GM19438 (cell line): ENCODE measurements around the gene ZBTB7C.

Experiments used
- ATAC-seq: cut with Tn5 transposase; IDR thresholded peaks from one replicate; pipeline ENCODE4 v1.9.1; 2021; ENCODE audit warnings: low read depth; ENCODE audit not compliant: unreplicated experiment

The ZBTB7C gene

DNA sequence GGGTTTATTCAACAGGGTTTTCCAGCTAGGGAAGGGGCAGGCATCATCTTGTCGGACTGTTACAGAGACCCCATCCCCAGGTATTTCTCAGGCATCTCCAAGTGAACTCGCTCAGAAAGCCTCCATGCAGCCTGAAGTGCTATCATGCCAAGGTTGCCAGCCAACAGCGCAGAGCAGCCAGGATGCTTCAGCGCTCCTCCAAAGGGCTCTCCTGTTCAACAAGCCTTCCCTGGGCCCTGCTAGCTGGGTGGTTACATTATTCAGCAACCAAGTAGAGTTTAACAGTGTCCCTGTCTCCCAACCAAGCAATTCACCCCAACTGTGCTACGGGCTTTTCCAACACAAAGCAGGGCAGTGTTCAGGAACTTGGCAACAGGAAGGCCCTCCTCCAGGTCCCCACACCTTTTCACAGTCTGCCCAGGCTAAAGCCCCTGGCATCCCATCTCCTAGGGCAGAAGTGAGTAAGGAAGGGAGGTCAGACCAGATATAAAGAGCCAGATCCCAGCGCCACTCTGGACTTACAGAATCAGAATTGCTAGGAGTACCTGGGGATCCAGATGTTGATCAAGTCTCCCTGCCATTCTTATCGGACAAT, 52.9 kb downstream of the ZBTB7C start:
- ATAC-seq, result no peak

DNA sequence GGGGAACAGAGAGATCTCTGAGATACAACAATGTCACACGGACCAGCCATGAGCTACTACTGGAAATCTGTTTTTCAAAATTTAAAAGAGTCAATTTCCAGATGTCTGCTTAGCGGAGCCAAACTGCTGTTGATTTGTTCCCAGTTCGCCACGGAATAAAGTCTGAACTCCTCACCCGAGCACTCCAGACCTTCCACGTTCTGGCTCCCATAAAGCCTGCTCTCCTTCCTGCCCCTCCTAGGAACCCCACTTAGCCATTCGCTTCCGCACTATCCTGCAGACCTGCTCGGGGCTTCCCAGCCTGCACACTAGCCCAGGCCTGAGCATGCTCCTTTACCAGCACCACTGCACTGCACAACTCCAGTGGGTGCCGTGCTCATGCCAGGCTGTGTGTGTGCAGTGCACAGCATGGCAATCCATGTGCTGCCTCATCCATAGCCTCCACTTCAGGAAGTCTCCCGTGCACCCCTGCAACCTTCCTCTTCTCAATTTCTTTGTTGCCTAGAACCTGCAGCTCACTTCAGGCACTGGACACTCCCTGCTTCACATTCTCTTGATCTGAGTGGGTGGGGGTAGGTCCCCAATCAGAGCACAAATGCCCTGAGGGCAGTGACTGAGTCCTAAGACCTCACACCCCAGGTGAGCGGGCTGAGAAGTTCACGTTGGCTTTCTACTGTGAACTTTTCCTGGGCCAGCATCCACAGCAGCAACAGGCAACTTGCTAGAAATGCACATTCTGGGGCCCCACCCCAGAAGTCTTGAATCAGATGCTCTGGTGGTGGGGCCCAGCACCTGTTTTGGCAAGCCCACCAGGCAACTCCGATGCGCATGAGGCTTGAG, 53.7 kb downstream of the ZBTB7C start:
- ATAC-seq, result no peak

DNA sequence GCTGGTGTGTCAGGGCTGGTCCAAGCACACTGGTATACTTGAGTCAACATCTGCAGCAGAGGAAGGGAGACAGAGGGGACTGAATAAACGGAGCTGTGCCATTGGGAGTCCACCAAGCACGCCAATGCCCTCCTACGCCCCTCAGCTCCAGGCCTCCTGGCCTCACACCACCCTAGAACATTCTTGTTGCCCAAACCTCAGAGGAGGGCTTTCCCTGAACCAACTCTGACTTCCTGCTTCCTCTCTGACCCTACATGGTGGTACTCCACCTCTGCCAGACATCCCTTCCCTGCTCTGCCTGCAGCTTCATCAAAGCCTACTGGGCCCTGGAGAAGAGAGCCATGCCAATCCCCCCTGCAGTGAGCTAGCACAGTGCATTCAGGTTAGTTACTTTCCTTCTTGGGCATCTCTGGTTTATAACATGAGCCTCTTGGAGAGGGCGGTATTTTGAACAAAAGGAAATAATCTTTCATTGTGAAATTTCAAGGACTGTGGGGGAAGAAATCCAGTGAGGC, 54.4 kb downstream of the ZBTB7C start:
- ATAC-seq, result no peak

DNA sequence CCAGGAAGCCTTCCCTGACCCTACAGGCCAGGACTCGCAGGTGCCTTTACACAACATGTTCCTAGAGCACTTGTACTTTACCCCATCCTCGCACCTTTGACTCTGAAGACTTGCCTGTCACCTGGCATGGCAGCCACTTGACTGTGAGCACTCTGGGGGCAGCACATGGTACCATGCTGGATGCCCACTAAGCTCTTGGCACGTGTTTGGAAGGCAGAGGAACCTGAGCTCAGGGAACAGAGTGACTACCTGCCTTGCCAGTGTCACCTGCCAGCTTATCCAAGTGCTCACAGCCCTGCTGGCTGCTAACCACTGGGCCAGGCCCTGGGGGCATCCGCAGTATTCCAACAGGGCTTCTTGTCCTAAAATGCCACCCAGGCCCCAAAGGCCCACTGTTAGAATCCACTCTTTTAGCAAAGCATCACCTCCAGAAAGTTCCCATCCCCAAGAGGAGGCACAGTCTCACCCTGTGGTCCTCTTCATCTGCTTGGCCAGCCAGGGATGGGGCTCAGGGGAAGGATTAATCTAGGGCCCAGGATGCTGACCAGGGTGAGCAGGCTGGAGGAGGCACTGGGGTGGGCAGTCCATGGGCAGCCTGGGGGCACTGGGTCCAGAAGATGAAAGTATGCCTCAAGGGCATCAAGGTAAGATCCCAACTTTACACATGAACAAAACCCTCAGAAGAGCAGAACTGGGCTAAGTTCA, 57.0 kb downstream of the ZBTB7C start:
- ATAC-seq, result no peak

DNA sequence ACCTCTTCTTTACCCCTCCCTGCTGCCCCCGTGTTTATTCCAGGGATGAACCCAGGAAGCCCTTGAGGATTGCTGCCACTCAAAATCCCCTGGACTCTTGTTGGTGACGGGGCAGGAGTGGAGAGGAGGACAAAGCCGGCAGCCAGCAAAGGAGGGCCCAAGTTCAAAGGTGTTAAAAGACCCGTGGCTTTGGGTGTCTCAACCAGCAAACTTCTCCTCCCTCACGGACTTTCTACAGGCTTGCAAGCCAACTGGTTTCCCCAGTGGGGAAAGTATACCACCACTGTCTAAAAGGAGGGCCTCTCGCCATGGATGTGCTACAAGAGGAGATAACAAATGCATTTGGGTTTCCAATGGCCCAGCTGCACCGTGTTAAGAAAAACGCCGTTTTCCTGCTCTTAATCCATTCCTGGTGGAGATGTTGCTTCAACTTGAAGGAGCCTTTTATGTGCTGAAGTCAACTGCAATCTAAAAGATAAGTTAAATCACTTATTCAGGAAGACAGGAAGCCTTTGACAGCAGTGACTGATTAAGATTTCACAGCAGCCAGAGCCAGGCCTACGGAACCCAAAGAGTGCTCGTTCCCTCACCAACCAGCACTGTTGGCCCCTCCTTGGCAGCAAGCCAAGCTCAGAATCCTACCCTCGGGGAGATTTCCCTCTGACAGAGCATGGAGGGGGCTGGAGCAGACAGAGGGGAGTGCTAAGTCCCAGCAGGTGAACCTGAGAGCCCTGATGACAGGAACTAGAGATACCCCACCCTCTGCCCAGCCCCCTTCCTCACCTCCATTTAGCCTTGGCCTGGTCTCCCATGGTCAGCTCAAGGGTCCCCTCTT, 57.8 kb downstream of the ZBTB7C start:
- ATAC-seq, result no peak

DNA sequence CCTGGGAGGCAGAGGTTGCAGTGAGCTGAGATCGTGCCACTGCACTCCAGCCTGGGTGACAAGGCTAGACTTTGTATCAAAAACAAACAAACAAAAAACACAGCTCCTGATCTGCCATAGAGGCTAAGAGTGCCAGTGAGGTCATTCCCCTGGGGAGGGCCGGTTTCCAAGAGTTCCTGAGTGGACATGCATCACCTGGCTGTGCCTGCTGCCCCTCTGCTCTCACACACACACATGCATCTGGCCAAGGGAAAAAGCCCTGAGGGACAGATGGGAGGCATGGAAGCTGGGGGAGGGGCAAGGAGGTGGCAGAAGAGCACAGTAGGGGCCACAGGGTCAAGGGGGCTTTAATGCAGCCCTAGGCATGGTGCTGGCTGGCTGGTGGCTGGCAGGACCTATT, 60.4 kb downstream of the ZBTB7C start:
- ATAC-seq, result no peak

DNA sequence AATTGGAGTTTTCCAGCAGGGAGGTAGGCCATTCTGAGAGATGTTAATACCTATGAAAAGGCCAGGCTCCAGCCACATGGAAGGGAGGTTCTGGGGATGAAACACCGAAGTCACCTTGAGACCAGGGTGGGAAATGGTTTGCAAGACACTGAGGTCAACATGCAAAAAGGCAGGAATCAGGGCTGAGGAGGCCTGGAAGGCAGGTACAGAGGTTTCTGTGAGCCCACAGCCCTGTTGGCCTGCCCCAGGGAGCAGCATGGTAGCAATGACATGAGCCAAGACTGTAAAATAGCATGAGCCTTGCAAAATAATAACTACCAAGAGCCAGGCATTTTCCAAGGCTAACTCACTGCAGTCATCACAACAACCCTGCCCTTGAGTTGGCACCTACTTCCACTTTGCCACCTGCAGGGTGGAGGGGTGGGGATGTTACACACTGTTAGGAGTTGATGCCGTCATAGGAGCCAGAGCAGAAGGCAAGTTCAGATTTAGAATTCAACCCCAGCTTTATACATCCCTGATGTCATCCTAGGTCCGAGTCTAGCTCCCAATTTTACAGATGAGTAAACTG, 61.3 kb downstream of the ZBTB7C start:
- ATAC-seq, result no peak

DNA sequence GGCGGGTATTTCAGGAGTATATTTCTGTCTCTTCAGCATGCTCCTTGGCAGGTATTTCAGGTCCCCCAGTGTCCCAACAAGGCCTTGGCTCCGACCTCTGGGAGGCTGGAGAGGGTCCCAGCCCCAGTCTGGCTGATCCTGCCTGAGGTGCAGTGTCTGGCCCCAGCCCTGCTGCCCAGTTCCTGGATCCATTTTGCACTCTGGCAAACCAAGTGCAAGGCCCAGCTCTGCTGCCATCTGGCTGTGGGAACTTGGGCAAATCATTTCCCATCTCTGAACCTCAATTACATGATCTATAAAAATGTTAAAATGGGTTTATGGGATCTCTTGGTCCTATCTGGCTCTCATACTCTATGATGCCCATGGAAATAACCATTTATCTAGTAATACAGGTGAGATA, 63.6 kb downstream of the ZBTB7C start:
- no peak for ATAC-seq

DNA sequence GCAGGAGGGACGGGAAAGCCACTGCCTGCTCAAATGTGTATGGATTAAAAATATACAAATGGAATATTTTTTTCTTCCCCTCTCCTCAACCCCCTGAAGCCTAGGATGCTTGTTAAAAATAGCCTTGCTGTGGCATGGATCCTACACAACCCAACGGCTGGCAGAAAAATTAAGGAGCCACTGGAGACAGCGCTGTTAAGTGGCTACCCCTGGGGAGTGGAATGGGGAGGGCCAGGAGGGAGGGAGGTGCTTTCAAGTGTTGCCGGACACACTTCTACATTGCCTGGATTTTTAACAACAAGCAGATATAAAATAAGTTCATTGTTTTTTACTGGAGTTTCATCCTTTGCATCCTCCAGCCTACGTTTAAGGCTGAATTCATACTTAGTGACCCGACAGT, 66.6 kb downstream of the ZBTB7C start:
- ATAC-seq, result no peak

DNA sequence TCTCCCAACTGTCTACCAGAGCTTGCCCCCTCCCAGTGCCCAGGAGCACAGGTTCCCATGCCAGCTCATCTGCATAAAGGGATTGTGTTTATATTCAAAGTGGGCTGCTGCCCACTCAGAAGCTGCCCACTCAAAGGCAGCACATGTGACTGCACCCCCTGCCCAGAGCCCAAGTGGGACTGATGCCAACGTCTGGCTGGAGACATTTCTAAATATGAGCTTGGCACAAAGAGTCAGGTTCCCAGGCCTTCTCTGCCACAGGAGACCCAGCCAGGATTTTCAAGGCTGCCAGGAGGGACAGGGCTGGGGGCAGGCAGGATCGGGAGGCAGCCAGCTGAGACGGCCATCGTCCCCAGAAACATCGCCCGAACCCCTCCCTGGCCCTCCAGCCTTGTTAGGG, 67.1 kb downstream of the ZBTB7C start:
- ATAC-seq, result no peak

DNA sequence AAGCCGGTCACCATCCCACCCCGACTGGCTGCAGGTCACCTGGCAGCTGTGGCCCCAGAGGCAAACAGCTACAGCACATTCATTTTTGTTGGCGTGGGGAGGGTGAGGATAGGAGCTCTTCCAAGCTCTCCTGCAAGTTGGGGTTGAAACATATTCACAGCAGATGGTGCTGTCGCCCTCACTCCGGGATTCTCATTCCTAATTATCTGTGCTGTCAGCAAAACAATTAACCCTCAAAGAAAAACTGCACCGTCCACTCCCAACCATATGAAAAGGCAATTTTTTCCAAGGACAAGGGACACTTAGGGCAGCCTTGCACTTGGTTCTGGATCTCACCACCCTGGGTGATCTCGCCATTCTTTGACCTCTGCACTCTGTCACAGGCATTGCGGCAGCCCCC, 68.6 kb downstream of the ZBTB7C start:
- no peak for ATAC-seq

DNA sequence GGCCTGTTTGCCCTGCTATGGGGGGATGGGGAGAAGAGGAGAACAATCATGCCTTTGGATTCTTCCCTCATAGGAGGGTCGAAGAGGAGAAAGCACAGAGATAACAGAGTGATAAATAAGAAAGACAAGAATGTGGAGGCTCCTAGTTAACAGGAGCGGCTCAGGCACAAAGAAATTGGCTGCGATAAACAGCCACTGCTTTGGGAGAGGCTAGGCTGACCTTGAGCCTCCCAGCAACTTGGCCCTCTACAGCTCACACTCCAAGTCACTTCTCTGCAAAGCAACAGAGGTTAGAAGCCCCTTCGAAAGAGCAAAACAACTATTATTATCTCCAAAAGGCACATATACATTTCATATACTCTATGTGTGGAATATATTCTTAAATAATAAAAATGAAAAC, 69.5 kb downstream of the ZBTB7C start:
- ATAC-seq, result no peak

DNA sequence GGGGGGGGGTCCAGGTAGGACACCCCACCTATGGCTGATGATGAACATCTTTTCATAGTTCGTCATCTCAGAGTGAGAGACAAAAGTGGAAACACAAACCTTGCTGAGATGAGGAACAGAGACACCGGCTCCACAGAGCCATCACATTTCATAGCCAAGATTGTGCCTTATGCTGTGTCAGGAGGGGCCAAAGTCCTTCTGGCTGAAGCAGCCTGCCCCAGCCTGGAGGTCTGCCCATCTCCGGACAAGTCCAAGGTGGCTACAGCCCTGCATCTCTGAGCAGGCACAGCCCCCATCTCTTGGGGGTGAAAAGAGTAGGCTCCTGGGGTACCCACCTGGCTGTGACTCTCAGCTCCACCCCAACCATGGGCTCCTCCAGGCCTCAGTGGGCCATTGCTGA, 70.3 kb downstream of the ZBTB7C start:
- ATAC-seq, result no peak

DNA sequence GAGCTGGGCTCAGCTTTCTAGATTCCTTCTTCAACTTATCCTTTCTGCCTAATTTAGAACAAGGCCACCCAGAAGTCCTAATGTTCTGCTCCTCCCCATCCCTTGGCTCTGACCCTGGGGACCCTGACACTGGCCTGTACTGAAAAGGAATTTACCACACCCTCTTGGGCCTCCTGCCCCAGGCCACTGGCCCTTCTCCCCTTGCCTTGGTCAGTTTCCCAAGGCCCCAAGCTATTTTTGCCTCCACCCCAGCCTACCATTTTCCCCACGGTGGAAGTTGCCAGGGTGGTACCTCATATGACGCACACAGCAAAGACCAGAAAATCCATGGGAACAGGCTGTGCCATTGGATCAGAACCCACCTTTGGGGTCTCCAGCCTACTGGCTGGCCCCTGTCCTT, 72.1 kb downstream of the ZBTB7C start:
- no peak for ATAC-seq

DNA sequence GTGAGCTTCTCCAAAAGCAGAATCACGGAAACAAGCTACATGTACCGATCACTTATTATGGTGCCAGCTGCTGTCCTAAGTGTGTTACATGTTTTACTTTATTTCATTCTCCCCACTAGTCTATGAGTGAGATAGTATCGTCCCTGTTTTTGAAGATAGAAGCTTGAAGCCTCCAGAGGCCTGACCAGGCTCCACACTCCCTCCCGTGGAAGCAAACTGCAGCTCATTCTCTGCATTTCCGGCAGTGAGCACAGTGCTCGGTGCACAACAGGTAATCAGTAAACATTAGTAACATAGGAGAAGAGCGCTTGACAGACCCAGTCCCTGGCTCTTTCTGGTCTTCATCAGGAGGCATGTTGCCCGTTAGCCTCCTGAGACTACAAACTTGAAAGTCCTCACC, 72.9 kb downstream of the ZBTB7C start:
- ATAC-seq, result no peak

DNA sequence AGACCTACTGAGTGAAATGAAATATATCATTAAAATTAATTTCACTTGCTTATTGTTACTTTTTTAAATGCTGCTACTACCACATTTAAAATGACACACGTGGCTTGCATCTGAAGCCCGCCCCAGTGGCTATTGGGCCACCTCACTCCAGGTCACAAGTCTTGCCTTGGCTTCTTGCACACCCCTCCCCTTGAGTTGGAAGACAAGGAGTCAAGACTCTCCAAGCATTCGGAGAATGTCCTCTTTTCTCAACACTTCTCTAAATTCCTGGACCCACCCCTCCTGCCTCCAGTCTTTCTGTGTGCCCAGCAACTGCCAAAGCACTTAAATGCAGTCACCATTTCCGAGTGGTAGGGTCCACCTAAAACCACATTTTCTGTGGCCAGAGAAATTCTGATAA, 73.4 kb downstream of the ZBTB7C start:
- no peak for ATAC-seq

DNA sequence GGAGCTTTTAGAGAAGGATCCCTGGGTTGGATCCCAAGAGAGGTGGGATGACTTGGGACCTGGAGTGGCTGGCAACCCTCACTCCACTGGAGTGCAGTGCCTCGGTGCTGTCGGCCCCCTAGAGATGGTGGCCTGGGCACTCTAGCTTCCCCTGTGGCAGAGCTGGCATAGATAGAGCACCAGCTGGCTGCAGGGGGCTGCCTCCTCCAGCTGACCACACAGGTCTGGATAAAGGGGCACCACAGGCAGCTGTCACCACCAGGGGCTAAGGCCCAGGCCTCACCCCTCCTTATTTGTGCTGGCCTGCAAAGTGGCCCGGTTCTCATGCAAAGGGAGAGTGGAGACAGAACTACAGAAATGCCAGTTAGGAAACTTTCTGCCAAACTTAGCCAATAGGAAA, 74.3 kb downstream of the ZBTB7C start:
- no peak for ATAC-seq

DNA sequence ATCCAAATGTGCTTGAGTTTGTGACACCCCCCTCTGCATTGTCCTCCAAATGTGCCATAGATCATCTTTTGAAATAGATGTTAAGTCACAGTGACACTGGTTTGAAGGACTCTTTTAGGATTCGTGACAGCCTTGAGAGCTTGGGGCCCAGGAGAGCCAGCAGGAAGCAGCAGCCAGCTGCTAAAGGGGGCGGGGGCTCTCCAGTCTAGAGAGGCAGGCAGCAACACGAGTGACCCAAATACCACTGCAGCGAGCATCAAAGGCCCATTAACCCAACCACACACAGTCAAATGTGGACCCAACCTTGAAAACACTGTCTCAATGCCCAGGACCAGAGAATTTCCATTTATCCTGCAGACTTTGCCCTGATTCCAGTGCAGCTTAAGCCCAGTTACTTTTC, 75.6 kb downstream of the ZBTB7C start:
- no peak for ATAC-seq

DNA sequence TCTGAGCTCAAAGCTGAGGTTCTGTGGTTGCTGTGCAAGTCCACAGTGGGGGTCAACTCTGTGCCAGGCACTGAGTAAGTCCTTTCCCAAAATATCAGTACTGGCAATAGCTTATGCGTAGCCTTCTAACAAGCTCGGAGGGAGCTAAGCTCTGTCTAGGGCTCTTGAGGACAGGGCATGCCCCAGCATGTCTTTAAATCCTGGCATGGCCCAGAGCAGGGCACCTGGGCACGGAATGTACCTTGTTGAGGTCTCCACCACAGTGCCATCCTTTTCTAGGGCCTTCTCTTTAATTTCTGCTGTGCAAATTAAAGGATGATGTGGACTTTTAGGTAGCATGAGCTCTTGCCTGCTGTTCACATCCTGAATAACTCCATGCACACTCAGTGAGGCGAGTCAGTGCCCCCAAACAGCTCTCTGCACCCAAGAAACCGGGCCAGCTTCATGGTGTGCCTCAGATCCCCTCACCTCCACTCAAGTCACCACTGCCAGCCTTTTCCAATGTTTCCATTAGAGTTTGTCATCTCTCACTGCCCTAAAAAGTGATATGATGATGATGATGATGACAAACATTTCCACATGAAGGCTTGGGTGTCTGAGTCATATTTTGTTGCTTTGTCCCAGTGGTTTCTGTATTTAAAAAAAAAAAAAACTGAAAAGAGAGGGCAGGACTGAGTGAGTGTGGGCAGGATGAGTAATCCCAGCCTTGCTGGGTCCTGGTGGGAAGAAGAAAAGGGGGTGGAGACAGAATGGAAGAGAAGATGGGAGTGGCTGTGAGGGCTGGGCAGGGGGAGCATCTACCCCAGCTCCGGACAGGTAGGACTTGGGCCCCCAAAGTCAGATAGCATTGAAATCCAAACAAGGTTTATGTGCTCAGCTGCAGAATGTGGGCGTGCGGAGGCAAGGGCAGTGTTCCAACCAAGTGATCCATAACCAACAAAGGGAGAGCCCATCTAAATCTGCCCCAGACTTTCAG, 78.9 kb downstream of the ZBTB7C start:
- ATAC-seq, result no peak
